Dedifferentiated amniotic fluid mesenchymal stem cell (primary cell): ENCODE measurements around the gene GTF3C1.
"Not testable (repeated sequence)": the region's sequence is repeated elsewhere in the genome, so short reads cannot be mapped to it uniquely, and the experiment has no call there.

Source experiments
- DNase-seq: peaks from one replicate; pipeline ENCODE4 v3.0.0-alpha.2; 2016; ENCODE audit errors: extremely low spot score

GTF3C1 gene

GRCh38 chr16:27549746-27550581 lies at the start of gene GTF3C1, which contains the start of gene KATNIP:
Gene GTF3C1 (minus strand): TSS chr16:27549913. CDS start chr16:27549890, 23 bp downstream.
Gene KATNIP (plus strand): TSS chr16:27550144. CDS start chr16:27550171, 27 bp downstream.
- DNase-seq = peak; percentile 99

GRCh38 chr16:27598931-27599565 lies 49.3 kb upstream of the GTF3C1 start:
- DNase-seq = no peak

- DNase-seq = no peak
These were observed 48.5 kb upstream of the GTF3C1 start for GRCh38 chr16:27598220-27598619.

GRCh38 chr16:27597361-27597760 lies 47.6 kb upstream of the GTF3C1 start:
- no peak for DNase-seq

- no peak for DNase-seq
These were observed 46.7 kb upstream of the GTF3C1 start for GRCh38 chr16:27596411-27596810.

GRCh38 chr16:27595993-27596392 lies 46.3 kb upstream of the GTF3C1 start:
- DNase-seq = no peak

GRCh38 chr16:27595475-27595874 lies 45.8 kb upstream of the GTF3C1 start:
- no peak for DNase-seq

GRCh38 chr16:27591837-27592236 lies 42.1 kb upstream of the GTF3C1 start:
- no peak for DNase-seq

- DNase-seq = no peak
These were observed 38.3 kb upstream of the GTF3C1 start for GRCh38 chr16:27588057-27588456.

GRCh38 chr16:27586711-27587110 lies 37.0 kb upstream of the GTF3C1 start:
- DNase-seq = no peak

GRCh38 chr16:27585200-27585599 lies 35.5 kb upstream of the GTF3C1 start:
- DNase-seq = no peak

- no peak for DNase-seq
These were observed 33.9 kb upstream of the GTF3C1 start for GRCh38 chr16:27583634-27584033.

GRCh38 chr16:27582883-27583282 lies 33.2 kb upstream of the GTF3C1 start:
- DNase-seq = no peak

- DNase-seq = no peak
These were observed 29.6 kb upstream of the GTF3C1 start for GRCh38 chr16:27579087-27579980.

- DNase-seq = no peak
These were observed 27.0 kb upstream of the GTF3C1 start for GRCh38 chr16:27576729-27577128.

- DNase-seq = no peak
These were observed 23.0 kb upstream of the GTF3C1 start for GRCh38 chr16:27572711-27573110.

- no peak for DNase-seq
These were observed 22.0 kb upstream of the GTF3C1 start for GRCh38 chr16:27571433-27572326.

GRCh38 chr16:27570986-27571385 lies 21.3 kb upstream of the GTF3C1 start:
- DNase-seq = not testable (repeated sequence)

GRCh38 chr16:27568077-27568476 lies 18.4 kb upstream of the GTF3C1 start:
- no peak for DNase-seq

- no peak for DNase-seq
These were observed 16.7 kb upstream of the GTF3C1 start for GRCh38 chr16:27566417-27566816.

GRCh38 chr16:27564224-27564623 lies 14.5 kb upstream of the GTF3C1 start:
- DNase-seq = no peak
